GM21786 (cell line): ENCODE results near the gene CCDC71.

ENCODE experiments used
- ATAC-seq: cut with Tn5 transposase; IDR thresholded peaks from one replicate; pipeline ENCODE4 v1.9.1; 2021; ENCODE audit not compliant: unreplicated experiment

Gene CCDC71

DNA sequence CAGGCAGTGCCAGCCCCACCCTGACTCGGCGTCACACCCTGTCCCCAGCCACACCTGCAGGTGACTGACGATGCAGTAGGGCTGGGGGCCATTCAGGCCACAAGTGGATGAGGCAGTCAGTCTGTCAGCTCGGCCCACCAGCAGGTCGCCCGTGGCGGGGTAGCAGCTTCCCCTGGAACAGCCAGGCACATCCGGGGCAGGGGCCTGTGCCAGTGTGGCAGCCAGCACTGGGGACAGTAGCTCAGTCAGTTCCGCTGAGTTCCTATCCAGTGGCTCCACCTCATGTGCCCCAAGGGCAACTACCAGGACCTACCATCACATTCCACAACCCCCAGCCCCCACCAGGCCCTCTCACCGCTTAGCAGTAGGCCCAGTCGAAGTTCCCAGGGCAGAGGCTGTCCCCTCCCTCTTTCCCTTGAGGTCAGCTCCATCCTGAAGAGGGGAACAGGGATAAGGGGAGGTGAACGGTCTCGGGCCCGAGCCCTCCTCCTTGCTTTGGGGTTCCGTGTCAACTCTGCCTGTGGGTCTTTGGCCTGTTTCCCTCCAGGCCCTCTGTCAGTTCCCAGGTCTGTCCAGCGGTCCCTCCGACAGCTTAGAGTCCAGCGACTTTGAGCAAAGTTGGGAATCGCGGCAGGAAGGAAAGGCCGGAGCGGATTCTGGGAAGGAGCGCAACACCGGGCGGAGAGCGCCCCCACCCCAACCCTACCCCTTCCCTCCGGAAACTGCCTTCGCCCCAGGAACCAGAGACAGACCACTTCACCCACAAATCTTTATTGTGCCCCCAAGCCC lies 33.5 kb downstream of the CCDC71 start, which contains the start of gene LAMB2:
Gene LAMB2, minus strand, starts transcription at position 614 of the 789 bp plus-strand sequence. Its CDS starts 183 bp downstream, at position 431.
- no peak for ATAC-seq

DNA sequence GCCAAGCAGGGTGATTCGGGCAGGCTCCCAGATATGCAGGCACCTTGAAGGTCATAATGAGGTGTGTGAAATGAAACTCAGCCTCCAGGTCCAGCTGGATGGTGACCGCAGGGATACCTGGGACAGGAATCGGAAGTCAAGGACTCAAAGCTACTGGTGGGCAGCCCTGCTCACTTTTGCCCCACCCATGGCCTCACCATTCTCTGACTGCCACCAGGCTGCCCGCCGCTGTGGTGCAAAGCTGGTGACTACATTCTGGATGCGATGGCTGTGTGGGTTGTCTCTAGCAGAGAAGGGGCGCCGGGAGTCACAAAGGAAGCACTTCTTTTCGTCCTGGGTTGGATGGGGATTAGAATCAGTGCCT lies 34.1 kb downstream of the CCDC71 start:
- no peak for ATAC-seq

DNA sequence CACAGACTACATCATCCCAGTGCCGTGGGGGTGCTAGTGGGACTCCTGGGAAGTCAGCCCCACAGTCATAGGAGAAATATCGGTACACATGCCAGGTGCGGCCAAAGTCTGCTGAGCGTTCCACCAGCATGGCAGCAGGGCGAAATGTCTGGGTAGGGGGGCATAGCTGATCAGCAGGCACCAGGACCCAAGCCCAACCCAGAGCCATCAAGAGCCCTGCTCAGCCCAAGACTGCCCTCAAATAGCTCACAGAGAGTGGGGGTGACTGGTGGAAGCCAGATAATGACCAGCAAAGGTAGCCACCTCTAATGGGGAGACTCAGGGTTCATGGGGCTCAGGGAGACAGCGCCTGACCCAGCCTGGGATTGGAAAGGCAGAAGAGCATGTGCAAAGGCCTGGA lies 34.6 kb downstream of the CCDC71 start:
- ATAC-seq, result no peak

DNA sequence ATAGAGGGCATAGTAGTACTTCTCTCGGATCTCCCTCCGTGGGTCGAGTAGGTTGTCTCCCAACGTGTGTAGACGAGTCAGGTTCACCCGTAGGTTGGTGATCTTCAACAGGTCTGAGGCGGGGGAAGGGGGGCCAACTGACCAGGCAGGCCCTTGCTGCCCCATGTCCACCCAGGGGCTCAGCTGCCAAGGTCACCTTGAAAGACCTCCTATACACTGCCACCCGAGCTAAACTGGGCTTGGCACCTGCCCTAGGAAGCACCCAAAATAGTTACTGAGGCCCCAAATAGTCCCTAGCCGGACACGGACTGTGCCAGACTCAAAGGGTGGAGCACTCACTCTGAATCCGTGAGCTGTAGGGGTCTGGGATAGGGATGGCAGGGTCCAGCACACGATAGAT lies 35.1 kb downstream of the CCDC71 start:
- ATAC-seq, result no peak

DNA sequence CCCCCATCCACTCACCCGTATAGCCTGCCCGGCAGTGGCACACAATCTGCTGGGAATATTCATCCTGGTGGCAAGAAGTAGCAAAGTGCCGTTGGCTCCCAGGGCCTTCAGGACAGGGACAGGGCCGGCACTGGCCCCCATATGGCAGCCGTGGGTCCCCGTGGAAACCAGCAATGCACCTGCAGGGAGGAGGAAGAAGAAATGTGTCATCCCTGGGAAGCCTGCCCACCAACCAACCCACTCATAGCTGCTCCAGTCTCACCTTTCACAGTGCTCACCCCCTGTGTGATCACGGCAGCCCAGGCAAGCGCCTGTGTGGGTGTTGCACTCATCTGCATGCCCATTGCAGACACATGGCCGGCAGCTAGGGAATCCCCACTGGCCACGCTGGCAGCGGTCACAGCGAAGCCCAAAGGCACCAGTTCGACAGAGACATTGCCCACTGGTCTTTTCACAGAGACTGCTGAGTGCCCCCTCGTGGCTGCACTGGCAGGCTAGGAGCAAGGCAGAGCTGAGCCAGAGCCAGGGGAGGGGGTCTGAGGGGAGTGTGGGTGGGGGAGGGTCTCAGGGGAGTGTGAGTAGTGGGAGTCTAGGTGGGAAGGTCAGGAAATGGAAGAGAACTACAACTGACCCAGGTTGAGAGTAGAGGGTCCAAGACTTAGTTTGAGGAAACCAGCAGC lies 41.0 kb downstream of the CCDC71 start:
- ATAC-seq, result no peak

DNA sequence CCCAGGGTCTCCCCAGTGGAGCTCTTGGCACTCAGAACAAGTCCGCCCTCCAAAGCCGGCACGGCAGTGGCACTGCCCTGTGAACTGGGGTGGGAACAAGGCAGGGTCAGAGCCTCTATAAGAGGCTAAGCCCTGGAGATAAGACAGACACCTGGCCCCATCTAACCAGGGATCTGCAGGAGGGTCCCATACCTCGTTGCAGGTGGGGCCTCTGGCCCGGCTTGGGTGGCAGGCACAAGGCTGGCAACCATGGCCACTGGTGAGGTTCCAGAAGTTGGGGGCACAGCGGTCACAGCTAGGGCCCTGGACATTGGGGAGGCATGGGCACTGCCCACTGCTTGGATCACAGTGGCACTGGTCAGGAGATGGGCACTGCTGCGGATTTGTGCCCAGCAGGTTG lies 41.9 kb downstream of the CCDC71 start:
- no peak for ATAC-seq

DNA sequence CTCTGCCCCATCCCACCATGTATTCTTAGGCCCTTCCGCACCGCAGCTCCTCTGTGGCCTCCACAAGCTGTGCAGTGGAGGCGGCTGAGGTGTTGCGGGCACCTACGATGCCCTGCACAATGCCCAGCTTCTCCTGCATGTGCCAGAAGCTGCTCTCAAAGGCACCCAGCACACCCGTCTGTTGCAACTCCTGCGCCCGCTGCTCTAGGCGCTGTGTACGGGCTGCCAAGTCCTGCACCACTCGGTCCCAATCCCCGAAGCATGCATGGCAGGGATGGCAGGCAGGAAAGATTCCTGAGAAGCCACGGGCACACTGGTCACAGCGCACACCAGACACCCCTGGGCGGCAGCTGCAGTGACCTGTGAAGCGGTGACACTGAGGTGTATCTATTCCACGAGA lies 42.4 kb downstream of the CCDC71 start:
- no peak for ATAC-seq

DNA sequence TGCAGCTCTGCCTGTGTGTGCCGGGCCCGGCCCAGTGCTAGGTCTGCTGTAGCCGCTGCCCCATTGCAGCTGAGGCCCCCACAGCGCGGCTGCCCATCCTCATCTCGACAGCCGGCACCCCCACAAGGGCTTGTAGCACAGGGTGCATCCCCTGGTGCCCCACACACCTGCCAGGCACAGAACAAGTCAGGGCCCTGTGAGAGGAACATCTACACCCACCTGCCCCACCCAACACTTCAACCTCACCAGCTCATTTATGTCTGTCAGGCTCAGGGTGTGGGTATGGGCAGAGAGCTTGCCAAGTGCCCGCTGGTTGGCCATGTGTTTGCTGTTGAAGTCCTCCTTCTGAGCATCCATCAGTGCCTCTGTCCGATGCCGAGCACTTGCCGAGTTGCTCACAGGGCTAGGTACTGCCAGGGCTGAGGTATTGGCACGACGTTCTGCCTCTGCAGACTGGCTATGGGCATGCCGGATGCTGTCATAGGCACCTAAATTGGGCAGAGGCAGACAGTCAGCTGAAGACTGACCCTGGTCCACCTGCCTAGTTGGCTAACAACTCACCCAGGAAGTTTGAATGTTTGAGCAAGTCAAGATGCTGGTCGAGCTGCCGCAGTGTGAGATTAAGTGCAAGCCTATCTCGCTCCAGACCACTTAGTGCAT lies 43.1 kb downstream of the CCDC71 start:
- ATAC-seq, result no peak

DNA sequence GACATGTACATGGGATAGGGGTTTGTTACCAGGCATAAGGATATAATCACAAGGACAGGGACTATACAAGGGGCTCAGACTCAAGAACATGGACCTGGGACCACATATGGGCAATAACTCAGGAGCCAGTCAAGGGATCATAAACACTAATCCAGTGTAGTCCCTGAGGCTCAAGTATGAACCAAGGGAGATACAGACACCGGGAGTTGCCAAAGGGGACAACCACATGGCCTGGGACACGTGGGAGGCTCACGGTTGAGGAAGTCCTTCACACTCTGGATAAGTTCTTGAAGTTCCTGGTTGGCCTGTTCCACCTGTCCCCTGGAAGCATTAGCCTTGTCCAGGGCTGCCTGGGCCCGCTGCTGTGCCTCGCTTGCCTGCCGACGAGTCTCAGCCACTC lies 43.7 kb downstream of the CCDC71 start:
- ATAC-seq, result no peak

DNA sequence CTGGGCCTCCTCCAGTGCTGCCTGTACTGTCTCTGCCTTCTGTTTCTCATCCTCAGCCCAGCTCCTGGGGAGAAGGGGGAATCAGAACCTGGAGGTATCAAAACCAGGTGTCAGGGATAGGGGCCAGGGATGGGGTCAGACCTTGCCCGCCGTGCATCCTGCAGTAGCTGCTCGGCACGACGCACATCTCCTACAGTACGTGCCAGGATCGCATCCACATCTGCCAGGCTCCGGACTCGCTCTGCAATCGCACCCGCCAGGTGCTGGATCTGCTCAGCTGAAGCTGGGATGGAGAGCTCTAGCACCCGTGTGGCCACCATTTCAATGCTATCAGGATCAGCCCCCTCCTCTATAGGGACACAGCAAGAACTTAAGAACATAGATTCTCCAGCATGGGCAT lies 44.1 kb downstream of the CCDC71 start:
- no peak for ATAC-seq

DNA sequence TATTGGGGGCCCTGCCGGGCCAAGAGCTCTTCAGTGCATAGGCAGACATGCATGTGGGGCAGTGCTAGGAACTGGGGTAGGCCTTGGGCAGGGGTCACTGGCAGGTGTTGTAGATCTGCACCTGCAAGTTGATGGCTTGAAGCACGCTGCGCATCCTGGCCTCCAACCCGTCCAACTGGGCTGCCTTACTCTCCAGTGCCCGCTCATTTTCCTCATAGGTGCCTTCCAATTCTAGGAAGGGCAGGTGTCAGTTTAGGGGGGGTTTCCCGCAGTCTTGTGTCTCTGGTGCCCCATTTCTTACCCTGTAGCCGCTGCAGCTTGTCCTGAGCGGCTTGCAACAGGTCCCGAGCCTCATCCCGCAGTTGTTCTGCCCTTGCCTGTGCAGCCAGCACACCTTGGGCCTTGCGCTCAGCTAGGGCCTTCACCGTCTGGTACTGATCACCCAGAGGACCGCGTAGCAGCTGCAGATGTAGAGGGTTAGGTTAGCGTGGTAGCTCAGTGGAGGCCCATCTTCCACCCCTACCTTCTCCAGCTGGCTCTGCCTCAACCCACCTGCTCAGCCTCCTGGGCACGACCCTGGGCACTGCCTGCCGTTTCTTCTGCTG lies 44.9 kb downstream of the CCDC71 start:
- no peak for ATAC-seq

DNA sequence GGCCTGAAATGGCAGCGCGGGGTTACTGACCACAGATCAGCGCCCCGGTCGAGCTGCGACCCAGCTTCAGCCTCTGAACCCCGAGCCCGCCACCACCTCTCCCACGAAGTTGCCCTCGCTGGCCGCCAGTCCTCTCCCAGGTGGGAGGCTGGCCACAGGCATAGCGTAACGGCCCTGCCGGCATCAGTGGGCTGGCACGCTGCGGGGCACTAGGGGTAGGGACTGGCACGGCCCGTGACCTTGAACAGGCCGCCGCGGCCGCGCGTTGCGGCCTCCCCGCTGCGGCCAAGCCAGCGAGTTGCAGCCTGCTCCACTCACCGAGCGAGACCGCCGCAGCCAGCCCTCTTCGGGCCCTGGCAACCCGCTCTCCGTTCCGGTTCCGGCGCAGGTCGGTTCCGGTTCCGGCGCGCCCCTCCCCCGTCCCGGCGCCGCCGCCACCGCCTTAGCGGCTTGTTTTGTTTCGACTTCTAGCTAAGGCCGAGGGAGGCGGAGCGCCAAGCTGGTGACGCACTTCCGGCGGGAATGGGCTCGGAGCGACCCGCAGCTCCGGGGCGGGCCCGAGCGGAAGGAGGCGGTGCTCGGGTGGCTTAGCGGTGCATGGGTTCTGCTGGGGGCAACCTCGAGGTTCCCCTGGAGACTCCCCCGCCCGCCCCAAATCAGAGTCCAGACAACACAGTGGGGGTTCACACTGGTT lies 45.5 kb downstream of the CCDC71 start, which contains the start of gene USP19:
Gene USP19, minus strand, starts transcription at position 386 of the 694 bp plus-strand sequence. CDS start 1,678 bp downstream, outside the sequence.
- peak; percentile 93 for ATAC-seq

DNA sequence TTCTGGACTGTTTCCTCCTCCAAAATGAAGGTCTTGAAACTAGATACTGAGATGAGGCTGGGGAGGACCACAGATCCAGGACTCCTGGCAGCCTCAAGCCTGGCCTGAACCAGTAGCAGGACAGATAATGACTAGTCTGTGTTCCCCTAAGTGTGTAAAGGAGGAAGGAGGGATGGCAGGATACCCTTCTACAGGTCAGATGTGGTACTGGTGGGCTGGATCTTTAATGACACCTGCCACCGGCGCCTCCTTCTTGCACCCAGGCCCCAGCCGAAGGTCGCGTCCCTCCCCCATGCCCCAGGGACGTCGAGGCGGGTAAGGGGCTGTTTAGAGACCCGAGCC lies 46.1 kb downstream of the CCDC71 start:
- ATAC-seq, result no peak

DNA sequence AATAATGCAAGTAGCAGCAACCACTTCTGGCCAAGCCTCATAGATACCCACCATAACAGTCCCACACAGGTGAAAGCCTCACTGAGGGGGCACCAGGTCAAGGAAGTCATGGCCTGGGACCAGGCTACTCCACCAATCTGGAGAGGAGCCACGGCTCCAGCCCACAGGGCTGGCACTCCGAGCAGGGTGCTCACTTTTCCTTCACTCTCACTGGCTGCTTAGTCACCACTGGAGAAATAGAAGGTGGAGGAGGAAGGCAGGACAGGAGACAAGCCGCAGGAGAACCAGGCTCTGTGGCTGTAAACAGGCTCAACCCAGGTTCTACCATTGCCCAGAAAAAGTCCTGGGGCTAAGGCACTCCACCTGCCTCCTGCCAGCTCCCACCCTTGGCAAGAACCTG lies 46.7 kb downstream of the CCDC71 start:
- ATAC-seq, result no peak

DNA sequence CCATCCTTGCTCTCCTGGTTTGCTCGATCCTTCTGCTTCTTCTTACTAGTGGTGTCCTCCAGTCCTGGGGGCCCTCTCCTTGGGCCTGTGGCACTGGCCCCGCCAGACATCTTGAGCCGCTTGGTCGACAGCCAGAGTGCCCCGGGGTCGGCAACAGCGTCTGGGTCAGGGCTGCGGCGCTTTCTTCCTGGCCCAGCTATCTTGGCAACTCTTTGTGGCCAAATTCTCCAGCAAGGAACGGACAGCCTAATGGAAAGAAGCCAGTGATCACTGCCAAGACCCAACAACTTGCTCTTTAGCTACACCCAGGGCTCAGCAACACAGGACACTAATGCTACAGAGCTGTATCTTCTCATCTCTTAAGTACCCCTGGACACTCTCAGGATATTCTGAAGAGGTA lies 47.1 kb downstream of the CCDC71 start:
- no peak for ATAC-seq
